ENCODE measurements around the gene RAD54L2. TPM values are rescaled to one million over a fixed set of nuclear protein-coding genes. Genes with fewer than 3 reads are reported as not detected.
"Not testable (repeated sequence)": the region's sequence is repeated elsewhere in the genome, so short reads cannot be mapped to it uniquely, and the experiment has no call there.

Gene RAD54L2
- total RNA-seq, 2 experiments from 2014 or later, result 24.1 to 24.6 TPM

- Mint-ChIP-seq H3K36me3 (ENCODE audit: low read depth) (no peaks in the 10 kb centered on the region), H3K27me3 (no peaks in the 10 kb centered on the region), H3K27ac (no peak overlapping the region), H3K4me3 (no peak overlapping the region), H3K9me3 (no peaks in the 10 kb centered on the region), H3K4me1 (ENCODE audit: low read depth) (peaks cover 3% of the 10 kb centered on the region)
- intact Hi-C loops (cut with micrococcal nuclease), result no loop called here
- no peak for DNase-seq
- ATAC-seq, result no peak
- CTCF ChIA-PET, result interaction anchor here (1.3 kb wide), 1 partner anchor 18 kb away, joined by 3 read pairs; no protein-coding TSS in a partner anchor
- TF ChIP-seq CTCF (IDR thresholded peaks at IDR 0.05), result no peak
- POLR2A ChIA-PET, result interaction anchor here (0.6 to 0.8 kb wide), 2 partner anchors 16 to 154 kb away, joined by 3 read pairs; no protein-coding TSS in a partner anchor
Measured at GRCh38 chr3:51519848-51520247, 18.7 kb upstream of the RAD54L2 start.

- H3K4me3 Mint-ChIP-seq; H3K4me1 Mint-ChIP-seq (ENCODE audit: low read depth); DNase-seq; H3K27me3 Mint-ChIP-seq; POLR2A ChIA-PET; H3K27ac Mint-ChIP-seq; H3K36me3 Mint-ChIP-seq (ENCODE audit: low read depth); intact Hi-C loops (cut with micrococcal nuclease); H3K9me3 Mint-ChIP-seq; ATAC-seq: not testable (repeated sequence)
- CTCF ChIA-PET, result interaction anchor here (0.8 to 1.4 kb wide), 2 partner anchors 17 to 19 kb away, joined by 3 to 7 read pairs; no protein-coding TSS in a partner anchor
Measured at GRCh38 chr3:51520906-51521730, 17.4 kb upstream of the RAD54L2 start.

GRCh38 chr3:51522273-51522962, 16.1 kb upstream of the RAD54L2 start:
- no peak for ATAC-seq
- no peak for DNase-seq

GRCh38 chr3:51524874-51525273, 13.6 kb upstream of the RAD54L2 start:
- H3K27ac Mint-ChIP-seq; POLR2A ChIA-PET; ATAC-seq; H3K36me3 Mint-ChIP-seq (ENCODE audit: low read depth); H3K4me1 Mint-ChIP-seq (ENCODE audit: low read depth); H3K4me3 Mint-ChIP-seq; DNase-seq; H3K9me3 Mint-ChIP-seq; intact Hi-C loops (cut with micrococcal nuclease); H3K27me3 Mint-ChIP-seq: not testable (repeated sequence)
- CTCF ChIA-PET, result interaction anchor here (0.7 kb wide), 1 partner anchor 23 kb away, joined by 3 read pairs; no protein-coding TSS in a partner anchor

More at GRCh38 chr3:51522273-51522962, 16.1 kb upstream of the RAD54L2 start:
- no peak overlapping the region for H3K4me3 Mint-ChIP-seq
- H3K36me3 Mint-ChIP-seq (ENCODE audit: low read depth), result no peaks in the 10 kb centered on the region
- peaks cover 3% of the 10 kb centered on the region for H3K4me1 Mint-ChIP-seq (ENCODE audit: low read depth)
- POLR2A ChIA-PET, result no interaction called here
- intact Hi-C loops (cut with micrococcal nuclease), result no loop called here
- no peaks in the 10 kb centered on the region for H3K27me3 Mint-ChIP-seq
- H3K9me3 Mint-ChIP-seq, result no peaks in the 10 kb centered on the region
- TF ChIP-seq CTCF (IDR thresholded peaks at IDR 0.05), result no peak
- H3K27ac Mint-ChIP-seq, result no peak overlapping the region
- CTCF ChIA-PET, result interaction anchor here (1.9 kb wide), 1 partner anchor 21 kb away, joined by 11 read pairs; no protein-coding TSS in a partner anchor

- ChIA-PET POLR2A (interaction anchor here (1.2 kb wide), 1 partner anchor 9 kb away, joined by 3 read pairs; no protein-coding TSS in a partner anchor), CTCF (interaction anchor here (0.9 to 1.1 kb wide), 2 partner anchors 9 to 29 kb away, joined by 3 read pairs; no protein-coding TSS in a partner anchor)
- Mint-ChIP-seq H3K4me3 (no peak overlapping the region), H3K27ac (no peak overlapping the region), H3K36me3 (ENCODE audit: low read depth) (no peaks in the 10 kb centered on the region), H3K27me3 (no peaks in the 10 kb centered on the region), H3K4me1 (ENCODE audit: low read depth) (no peaks in the 10 kb centered on the region), H3K9me3 (no peaks in the 10 kb centered on the region)
- ATAC-seq (no peak), DNase-seq (no peak)
- TF ChIP-seq CTCF (IDR thresholded peaks at IDR 0.05), result no peak
- intact Hi-C loops (cut with micrococcal nuclease), result no loop called here
Measured at GRCh38 chr3:51530485-51530884, 8.0 kb upstream of the RAD54L2 start.
